Activated naive CD4-positive, alpha-beta T cell treated with anti-CD3 and anti-CD28 coated beads for 36 hours (primary cell): ENCODE results near the gene CASTOR1. TPM values are rescaled to one million over a fixed set of nuclear protein-coding genes. Genes with fewer than 3 reads are reported as not detected.

Experiments used
- CTCF ChIA-PET: fragments of 350-600 bp; sonication (Branson Sonifier 250); formaldehyde crosslinking; loops from one replicate; lab custom pipeline; 2021; ENCODE audit warnings: antibody characterized with exemption; lab: Charles Lee
- DNase-seq: peaks from one replicate; pipeline ENCODE4 v3.0.0-alpha.2; 2020
- H3K27ac Mint-ChIP-seq: one replicate; pipeline ENCODE4 v1.8.0; 2021; ENCODE audit warnings: mild to moderate bottlenecking, mixed read lengths
- H3K27me3 Mint-ChIP-seq: one replicate; pipeline ENCODE4 v1.8.0; 2021; ENCODE audit warnings: low read depth, mixed read lengths
- H3K36me3 Mint-ChIP-seq: one replicate; pipeline ENCODE4 v1.8.0; 2021; ENCODE audit warnings: low read depth, mixed read lengths
- H3K4me1 Mint-ChIP-seq: one replicate; pipeline ENCODE4 v1.8.0; 2021; ENCODE audit warnings: low read depth, mixed read lengths
- H3K4me3 Mint-ChIP-seq: one replicate; pipeline ENCODE4 v1.8.0; 2021; ENCODE audit warnings: mild to moderate bottlenecking, moderate library complexity, mixed read lengths
- H3K9me3 Mint-ChIP-seq: one replicate; pipeline ENCODE4 v1.8.0; 2021; ENCODE audit warnings: mixed read lengths
- intact Hi-C: fragments of 100-400 bp; cut with micrococcal nuclease; formaldehyde crosslinking; loops from one replicate; pipeline ENCODE4 v1.15.1; 2023
- total RNA-seq, 2 experiments: library from RNA; stranded (reverse); gene quantifications; one replicate each; pipeline ENCODE4 v1.2.3, GENCODE V29; 2021

The CASTOR1 gene
- total RNA-seq, 2 experiments from 2014 or later: 2.1 to 3.8 TPM

DNA sequence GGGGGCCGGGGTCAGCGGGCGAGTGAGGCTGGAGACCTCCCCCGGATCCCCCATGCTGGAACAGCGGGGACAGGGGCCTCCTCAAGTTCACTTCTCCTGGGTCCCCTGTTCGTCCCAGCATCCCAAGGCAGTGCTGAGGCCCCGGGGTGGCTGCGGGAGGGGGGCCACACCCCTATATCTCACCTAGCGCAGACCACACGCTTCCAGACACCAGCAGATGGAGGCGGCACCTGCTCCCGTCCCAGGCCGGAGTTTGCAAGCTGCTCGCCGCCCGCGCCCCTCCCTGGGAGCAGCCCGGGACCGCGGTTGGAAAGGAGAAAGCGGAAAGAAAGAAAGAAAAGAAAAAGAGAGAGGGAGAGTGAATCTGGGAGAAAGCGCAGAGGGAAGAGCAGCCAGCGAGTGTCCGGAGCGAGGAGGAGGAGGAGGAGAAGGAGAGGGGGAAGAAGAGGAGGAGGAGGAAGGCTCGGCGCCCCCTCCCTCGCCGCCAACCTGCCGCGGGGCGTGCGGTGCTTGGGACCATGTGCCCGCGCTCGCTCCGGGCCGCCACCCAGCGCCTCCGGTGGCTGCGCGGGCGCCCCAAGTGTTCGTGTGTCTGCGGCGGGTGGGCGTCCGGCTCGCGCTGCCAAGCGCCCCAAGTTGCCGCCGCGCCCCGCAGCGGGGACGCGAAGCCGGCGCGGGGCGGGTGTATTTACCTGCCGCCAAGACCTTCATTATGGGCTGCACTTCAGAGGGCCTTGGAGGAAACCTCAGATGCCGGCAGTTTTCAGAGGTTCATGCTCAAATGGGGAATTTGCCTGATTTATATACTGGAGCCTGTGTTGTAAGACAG lies 43.1 kb downstream of the CASTOR1 start, which contains the start of gene LIF:
LIF (minus strand) TSS at position 775 of the 829 bp plus-strand sequence; CDS start at position 711, 64 bp downstream.
- H3K4me3 Mint-ChIP-seq: peak within 1 kb of the TSS; percentile 98
- intact Hi-C loops: loop anchor here (1.0 kb wide), 5 partner anchors 21 to 79 kb away; no protein-coding TSS in a partner anchor
- peak; percentile 75 for DNase-seq
- H3K36me3 Mint-ChIP-seq: peaks cover 46% of the 10 kb centered on the region
- no peaks in the 10 kb centered on the region for H3K9me3 Mint-ChIP-seq
- H3K27ac Mint-ChIP-seq: peak within 1 kb of the TSS; percentile 99
- no peaks in the 10 kb centered on the region for H3K27me3 Mint-ChIP-seq
- H3K4me1 Mint-ChIP-seq: peaks cover 69% of the 10 kb centered on the region
- CTCF ChIA-PET: interaction anchor here (0.9 to 1.0 kb wide), 2 partner anchors 25 to 57 kb away, joined by 3 read pairs; no protein-coding TSS in a partner anchor

DNA sequence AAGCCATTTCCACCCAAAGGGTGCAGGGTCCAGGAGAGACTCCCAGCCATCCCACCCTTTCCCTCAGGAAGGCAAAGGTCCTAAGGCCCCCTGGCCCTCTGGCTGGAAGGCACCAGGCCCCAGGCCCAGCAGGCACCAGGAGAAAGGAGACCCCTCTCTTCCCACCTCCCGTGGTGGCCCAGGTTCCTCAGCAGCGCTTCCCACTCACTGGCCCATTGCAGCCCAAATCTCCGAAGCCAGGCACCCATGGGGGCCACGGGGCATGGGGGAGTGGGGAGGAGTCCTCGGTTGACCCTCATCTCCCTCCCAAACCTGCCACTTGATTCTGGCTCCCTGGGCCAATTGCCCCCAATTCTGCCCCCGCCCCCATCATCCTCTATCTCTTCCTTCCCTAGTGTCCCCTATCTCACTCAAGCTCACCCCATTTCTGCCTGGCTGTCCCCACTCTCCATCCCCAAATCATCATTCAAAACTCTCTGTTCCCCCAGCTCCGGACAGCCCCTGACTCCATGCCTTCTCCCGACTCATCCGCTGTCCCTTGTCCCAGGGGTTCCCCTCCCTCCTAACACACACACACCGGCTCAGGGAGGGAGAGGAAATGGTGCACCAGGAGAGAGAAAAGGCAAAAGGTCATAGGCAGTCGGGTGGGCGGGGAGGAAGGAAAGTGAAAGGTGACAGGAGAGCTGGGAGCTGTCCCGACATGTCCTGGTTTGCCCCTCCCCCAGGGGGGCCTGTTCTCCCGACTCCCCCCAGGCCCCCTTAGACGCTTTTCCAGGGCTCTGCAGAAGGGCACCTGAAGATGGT lies 43.9 kb downstream of the CASTOR1 start:
- CTCF ChIA-PET: interaction anchor here (0.9 to 1.6 kb wide), 2 partner anchors 56 to 67 kb away, joined by 3 to 4 read pairs; no protein-coding TSS in a partner anchor
- intact Hi-C loops: loop anchor here (1.0 kb wide), 1 partner anchor 24 kb away; no protein-coding TSS in a partner anchor
- Mint-ChIP-seq H3K27ac (peak overlapping the region; percentile 99), H3K4me3 (peak overlapping the region; percentile 98), H3K9me3 (no peaks in the 10 kb centered on the region), H3K4me1 (peaks cover 70% of the 10 kb centered on the region), H3K36me3 (peaks cover 50% of the 10 kb centered on the region), H3K27me3 (no peaks in the 10 kb centered on the region)
- DNase-seq: peak; percentile 75

DNA sequence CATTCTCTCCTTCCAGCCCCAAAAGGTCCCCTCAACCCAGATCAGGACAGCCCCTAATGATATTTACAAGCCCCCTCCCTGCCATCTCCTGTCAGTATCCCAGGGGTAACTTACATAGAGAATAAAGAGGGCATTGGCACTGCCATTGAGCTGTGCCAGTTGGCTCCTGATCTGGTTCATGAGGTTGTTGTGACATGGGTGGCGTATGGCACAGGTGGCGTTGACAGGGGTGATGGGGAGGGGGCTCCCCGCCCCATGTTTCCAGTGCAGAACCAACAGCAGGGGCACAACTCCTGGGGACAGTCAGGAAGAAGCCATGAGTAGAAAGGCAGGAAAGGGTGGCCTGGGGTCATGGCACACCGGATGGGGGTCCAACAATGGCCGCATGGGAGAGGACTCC lies 44.7 kb downstream of the CASTOR1 start:
- H3K36me3 Mint-ChIP-seq: peaks cover 52% of the 10 kb centered on the region
- peak overlapping the region; percentile 99 for H3K27ac Mint-ChIP-seq
- H3K4me3 Mint-ChIP-seq: peak overlapping the region; percentile 98
- H3K27me3 Mint-ChIP-seq: no peaks in the 10 kb centered on the region
- CTCF ChIA-PET: interaction anchor here (1.6 kb wide), 1 partner anchor 66 kb away, joined by 4 read pairs; no protein-coding TSS in a partner anchor
- no peaks in the 10 kb centered on the region for H3K9me3 Mint-ChIP-seq
- intact Hi-C loops: loop anchor here (1.0 kb wide), 1 partner anchor 23 kb away; no protein-coding TSS in a partner anchor
- DNase-seq: no peak
- peaks cover 65% of the 10 kb centered on the region for H3K4me1 Mint-ChIP-seq

DNA sequence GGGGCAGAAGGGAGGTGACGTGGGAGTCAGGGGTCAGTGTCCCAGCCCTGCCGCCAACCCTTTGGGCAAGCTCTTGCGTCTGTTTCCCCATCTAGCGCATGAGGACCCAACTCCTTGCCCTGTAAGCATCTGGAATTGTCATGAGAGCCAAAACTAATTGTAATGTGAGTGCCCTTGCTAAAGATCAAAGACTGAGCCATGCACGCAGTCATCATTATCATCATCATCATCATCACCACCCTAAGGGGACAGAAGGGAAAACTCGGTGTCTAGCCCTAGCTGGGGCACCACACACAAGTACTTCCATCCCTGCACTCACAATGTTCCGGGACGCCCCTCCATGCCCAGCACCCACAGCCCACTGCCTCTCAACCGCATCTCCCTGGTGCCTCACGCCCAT lies 45.2 kb downstream of the CASTOR1 start:
- Mint-ChIP-seq H3K4me3 (peak overlapping the region; percentile 98), H3K9me3 (no peaks in the 10 kb centered on the region), H3K4me1 (peaks cover 62% of the 10 kb centered on the region), H3K27me3 (no peaks in the 10 kb centered on the region), H3K36me3 (peaks cover 52% of the 10 kb centered on the region), H3K27ac (peak overlapping the region; percentile 99)
- no peak for DNase-seq
- intact Hi-C loops: no loop called here
- CTCF ChIA-PET: interaction anchor here (0.9 to 1.6 kb wide), 2 partner anchors 66 to 136 kb away, joined by 4 read pairs; no protein-coding TSS in a partner anchor

DNA sequence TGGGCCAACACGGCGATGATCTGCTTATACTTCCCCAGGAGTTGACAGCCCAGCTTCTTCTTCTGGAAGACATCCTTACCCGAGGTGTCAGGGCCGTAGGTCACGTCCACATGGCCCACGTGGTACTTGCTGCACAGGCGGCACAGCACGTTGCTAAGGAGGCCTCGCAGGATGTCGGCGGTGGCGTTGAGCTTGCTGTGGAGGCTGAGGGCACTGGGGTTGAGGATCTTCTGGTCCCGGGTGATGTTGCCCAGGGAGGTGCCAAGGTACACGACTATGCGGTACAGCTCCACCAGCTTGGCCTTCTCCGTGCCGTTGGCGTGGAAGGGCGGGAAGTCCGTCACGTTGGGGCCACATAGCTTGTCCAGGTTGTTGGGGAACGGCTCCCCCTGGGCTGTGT lies 45.6 kb downstream of the CASTOR1 start:
- H3K4me1 Mint-ChIP-seq: peaks cover 61% of the 10 kb centered on the region
- peaks cover 52% of the 10 kb centered on the region for H3K36me3 Mint-ChIP-seq
- intact Hi-C loops: no loop called here
- CTCF ChIA-PET: interaction anchor here (0.9 kb wide), 1 partner anchor 136 kb away, joined by 4 read pairs; no protein-coding TSS in a partner anchor
- peak overlapping the region; percentile 99 for H3K27ac Mint-ChIP-seq
- peak overlapping the region; percentile 98 for H3K4me3 Mint-ChIP-seq
- no peaks in the 10 kb centered on the region for H3K9me3 Mint-ChIP-seq
- DNase-seq: no peak
- no peaks in the 10 kb centered on the region for H3K27me3 Mint-ChIP-seq

DNA sequence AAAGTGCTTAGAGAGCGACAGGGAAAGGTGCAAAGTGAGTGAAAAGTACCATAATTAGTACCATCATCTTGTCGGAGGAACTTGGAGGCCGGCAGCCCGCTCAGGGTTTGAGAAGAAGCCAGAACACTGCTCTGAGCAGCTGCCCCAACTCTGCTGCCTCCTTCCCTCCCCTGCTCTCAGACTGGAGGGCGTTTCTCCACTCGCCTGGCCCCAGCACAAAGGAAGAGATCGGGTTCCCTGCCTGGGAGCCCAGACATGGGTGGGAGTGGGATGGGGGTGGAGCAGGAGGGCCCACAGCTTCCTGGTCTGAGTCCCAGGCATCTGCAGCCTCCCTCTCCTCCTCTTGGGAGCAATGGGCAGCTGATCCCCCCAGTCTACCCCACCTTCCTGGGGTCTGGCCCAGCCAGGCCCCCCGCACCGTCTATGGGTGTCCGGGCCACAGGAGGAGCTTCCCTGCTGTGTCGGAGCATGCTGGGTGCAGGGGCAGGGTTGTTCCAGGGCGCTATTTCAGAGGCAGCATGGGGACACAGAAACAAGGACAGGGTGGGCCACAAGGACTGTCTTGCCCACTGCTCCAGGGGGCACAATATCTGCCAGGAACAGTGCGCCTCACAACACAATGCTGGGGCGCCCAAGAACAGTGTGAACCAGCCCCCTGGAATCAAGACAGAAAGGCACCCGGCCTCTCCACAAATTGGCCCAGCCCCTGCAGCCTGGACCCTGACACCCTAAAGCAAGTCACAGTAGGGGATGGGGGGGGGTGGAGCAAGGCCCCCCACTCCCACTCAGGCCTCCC lies 47.5 kb downstream of the CASTOR1 start:
- H3K9me3 Mint-ChIP-seq: no peaks in the 10 kb centered on the region
- peaks cover 43% of the 10 kb centered on the region for H3K4me1 Mint-ChIP-seq
- peak overlapping the region; percentile 99 for H3K27ac Mint-ChIP-seq

DNA sequence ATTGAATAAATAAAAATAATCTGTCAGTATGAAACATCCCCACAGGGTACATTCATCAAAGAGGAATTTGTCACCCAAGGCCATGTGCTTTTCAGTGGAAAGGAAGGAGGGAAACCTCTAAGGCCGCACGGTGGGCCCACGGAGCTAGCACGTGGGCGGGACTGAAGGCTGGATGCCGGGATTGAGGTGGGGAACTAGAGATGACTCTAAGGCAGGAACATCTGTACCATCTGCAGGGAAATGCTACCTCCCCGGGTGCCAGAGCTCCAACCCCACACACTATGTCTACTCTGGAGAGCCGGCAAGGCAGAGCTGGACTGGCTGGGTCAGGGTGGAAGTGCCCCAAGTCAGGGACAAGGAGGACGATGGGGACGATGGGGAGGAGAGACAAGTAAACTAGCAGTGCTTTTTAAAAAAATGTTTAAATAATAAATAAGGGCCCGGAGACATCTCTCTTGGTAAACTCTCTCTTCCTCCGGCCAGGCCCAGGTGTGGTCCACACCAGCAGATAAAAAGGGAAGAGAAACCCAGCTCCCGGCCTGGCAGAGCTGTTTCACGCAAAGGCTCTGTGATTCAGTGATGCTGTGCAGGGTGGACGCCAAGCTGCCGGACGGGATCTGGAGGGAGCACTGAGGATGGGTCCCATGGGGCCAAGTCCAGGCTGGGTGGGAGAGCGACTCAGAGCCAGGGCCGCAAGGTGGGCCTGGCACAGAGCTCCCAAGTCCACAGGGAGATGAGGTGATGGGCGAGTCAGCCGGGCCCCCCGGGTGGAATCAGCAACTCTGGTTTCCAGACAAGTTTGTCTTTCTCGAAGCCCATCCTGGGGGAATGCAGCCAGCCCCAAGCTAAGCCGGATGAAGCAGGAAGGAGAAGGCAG lies 48.5 kb downstream of the CASTOR1 start:
- Mint-ChIP-seq H3K4me1 (peaks cover 41% of the 10 kb centered on the region), H3K4me3 (peak overlapping the region; percentile 29), H3K27me3 (no peaks in the 10 kb centered on the region), H3K27ac (peak overlapping the region; percentile 46), H3K36me3 (peaks cover 45% of the 10 kb centered on the region), H3K9me3 (no peaks in the 10 kb centered on the region)
- DNase-seq: no peak
- intact Hi-C loops: no loop called here
- CTCF ChIA-PET: interaction anchor here (0.7 kb wide), 1 partner anchor 134 kb away, joined by 3 read pairs; no protein-coding TSS in a partner anchor

More for the DNA sequence above, 47.5 kb downstream of the CASTOR1 start:
- intact Hi-C loops: no loop called here
- CTCF ChIA-PET: no interaction called here
- H3K27me3 Mint-ChIP-seq: no peaks in the 10 kb centered on the region
- H3K36me3 Mint-ChIP-seq: peaks cover 52% of the 10 kb centered on the region
- no peak for DNase-seq
- H3K4me3 Mint-ChIP-seq: peak overlapping the region; percentile 29

DNA sequence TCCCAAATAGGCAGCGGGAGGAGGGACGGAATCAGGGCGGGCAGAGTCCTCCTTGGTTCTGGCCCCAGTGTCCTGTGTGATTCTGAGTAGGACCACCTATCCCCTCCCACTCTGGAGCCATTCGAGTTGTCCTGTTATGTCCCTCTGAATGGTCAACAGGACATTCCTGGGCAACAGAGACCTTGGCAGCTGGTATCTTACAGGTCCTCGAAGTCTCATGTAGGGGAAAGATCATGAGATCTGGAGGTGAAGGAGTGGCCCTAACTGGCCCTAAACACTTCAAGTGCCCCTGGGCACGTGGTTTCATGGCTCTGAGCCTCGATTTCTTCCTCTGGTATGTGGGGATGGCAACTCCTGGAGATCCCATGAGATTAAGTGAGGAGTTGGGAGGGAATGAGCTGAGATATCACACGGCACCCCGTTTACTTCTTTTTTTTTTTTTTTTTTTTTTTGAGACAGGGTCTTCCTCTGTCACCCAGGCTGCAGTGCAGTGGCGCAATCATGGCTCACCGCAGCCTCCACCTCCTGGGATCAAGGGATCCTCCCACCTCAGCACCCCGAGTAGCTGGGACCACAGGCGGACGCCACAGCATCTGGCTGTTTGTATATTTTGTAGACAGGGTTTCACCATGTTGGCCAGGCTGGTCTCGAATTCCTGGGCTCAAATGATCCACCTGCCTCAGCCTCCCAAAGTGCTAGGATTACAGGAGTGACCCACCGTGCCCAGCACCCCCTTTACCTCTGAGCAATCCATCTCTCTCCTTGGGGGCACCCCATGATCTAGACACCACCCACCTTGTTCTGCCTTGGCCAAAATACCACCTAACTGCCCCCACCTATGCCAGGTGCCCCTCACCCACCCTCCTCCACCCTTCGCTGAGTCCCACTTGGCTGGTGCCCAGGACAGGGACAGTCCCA lies 49.6 kb downstream of the CASTOR1 start:
- H3K27me3 Mint-ChIP-seq: no peaks in the 10 kb centered on the region
- intact Hi-C loops: no loop called here
- DNase-seq: no peak
- CTCF ChIA-PET: interaction anchor here (0.5 to 1.1 kb wide), 2 partner anchors 15 to 39 kb away, joined by 3 read pairs; no protein-coding TSS in a partner anchor
- peaks cover 35% of the 10 kb centered on the region for H3K36me3 Mint-ChIP-seq
- H3K27ac Mint-ChIP-seq: peak overlapping the region; percentile 39
- peaks cover 36% of the 10 kb centered on the region for H3K4me1 Mint-ChIP-seq
- H3K4me3 Mint-ChIP-seq: no peak overlapping the region
- no peaks in the 10 kb centered on the region for H3K9me3 Mint-ChIP-seq

DNA sequence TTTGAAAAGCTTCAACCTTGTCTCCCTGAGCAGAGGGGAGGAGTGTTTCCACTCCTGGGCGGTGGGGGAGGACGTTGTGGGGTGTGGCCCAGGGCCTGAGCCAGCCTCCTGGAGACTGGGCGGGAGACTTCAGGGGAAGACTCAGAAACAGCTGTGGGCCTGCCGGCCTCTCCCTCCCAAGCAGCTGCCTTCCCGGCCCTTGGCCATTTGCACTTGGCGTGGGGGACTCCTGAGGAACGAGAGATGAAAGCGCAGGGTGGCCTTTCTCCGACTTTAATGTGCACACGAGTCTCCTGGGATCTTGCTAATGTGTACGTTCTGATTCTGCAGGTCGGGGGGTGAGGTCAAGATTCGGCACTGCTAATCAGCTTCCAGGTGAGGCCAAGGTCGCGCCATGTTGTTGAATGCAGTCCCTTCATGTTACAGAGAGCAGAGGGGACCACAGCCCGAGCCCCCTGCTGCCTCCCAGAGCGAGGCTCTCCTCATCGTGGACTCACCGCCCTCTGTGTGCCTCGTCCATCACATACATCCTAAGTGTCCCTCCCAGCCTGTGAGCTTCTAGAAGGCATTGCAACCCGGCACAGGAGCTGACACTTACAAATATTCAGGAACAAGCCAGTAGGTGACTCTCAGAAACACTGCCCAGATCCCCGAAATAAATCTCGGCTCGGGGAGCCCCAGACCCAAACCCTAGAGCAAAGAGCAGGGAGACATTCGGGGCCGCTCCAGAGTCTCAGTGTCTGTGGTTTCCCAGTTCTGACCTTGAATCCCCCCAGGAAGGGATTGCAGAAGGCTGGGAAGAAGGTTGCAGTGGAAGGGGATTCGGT lies 50.4 kb downstream of the CASTOR1 start:
- peaks cover 26% of the 10 kb centered on the region for H3K36me3 Mint-ChIP-seq
- no peaks in the 10 kb centered on the region for H3K27me3 Mint-ChIP-seq
- no peak overlapping the region for H3K27ac Mint-ChIP-seq
- H3K4me3 Mint-ChIP-seq: no peak overlapping the region
- DNase-seq: no peak
- intact Hi-C loops: no loop called here
- no peaks in the 10 kb centered on the region for H3K9me3 Mint-ChIP-seq
- peaks cover 28% of the 10 kb centered on the region for H3K4me1 Mint-ChIP-seq
- CTCF ChIA-PET: interaction anchor here (0.5 to 1.1 kb wide), 3 partner anchors 14 to 127 kb away, joined by 3 to 4 read pairs (median 3); no protein-coding TSS in a partner anchor
